ENCODE measurements around the gene UNK. TPM values are rescaled to one million over a fixed set of nuclear protein-coding genes. Genes with fewer than 3 reads are reported as not detected.
A peak's percentile ranks its signal among the peaks of the same experiment; 100 is the strongest.

UNK gene
- total and polyA plus RNA-seq, 9 of the 15 experiments (the other 6 are each of a cell fraction or from before 2014, with no cell fraction given) = 12.8 to 38.6 (median 24.8) TPM

DNA sequence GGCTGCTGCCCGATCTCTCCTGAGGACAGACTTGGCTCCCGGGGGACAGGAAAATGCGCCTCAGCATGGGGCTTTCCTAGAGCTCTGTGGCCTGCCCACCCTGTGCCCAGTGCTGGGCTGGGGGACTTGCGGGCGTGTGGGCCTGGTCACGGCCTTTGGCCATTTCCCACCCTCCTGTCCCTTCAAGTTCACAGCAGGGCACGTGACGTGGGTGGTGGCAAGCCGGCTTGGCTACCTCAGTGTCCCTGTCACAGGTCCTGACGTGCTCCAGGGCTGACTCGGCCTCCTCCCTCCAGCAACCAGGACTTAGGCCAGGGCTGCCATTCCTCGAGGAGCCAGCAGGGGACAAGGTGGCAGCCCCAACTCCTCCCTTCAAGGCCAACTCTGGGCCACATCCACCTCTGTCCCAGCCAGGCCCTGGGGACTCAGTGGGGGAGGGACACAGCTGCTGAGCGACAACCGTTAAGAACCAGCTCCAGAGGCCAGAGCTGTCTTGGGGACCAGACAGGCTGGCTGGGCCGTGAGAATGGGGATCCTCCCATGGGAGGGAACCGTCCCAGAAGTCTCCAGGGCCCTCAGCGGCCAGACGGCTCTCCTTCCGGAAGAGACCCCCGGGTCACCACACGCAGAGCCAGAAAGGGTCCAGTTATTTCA is 60.6 kb downstream of the UNK start (continued):
- TF ChIP-seq, protein P1, sequence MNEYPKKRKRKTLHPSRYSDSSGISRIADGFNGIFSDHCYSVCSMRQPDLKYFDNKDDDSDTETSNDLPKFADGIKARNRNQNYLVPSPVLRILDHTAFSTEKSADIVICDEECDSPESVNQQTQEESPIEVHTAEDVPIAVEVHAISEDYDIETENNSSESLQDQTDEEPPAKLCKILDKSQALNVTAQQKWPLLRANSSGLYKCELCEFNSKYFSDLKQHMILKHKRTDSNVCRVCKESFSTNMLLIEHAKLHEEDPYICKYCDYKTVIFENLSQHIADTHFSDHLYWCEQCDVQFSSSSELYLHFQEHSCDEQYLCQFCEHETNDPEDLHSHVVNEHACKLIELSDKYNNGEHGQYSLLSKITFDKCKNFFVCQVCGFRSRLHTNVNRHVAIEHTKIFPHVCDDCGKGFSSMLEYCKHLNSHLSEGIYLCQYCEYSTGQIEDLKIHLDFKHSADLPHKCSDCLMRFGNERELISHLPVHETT (CRISPR knock-in tag; conservative IDR thresholded peaks at IDR 0.05 in 1 of 2, IDR thresholded peaks at IDR 0.05 in 1 of 2) = no peak
- TF ChIP-seq, protein P2, sequence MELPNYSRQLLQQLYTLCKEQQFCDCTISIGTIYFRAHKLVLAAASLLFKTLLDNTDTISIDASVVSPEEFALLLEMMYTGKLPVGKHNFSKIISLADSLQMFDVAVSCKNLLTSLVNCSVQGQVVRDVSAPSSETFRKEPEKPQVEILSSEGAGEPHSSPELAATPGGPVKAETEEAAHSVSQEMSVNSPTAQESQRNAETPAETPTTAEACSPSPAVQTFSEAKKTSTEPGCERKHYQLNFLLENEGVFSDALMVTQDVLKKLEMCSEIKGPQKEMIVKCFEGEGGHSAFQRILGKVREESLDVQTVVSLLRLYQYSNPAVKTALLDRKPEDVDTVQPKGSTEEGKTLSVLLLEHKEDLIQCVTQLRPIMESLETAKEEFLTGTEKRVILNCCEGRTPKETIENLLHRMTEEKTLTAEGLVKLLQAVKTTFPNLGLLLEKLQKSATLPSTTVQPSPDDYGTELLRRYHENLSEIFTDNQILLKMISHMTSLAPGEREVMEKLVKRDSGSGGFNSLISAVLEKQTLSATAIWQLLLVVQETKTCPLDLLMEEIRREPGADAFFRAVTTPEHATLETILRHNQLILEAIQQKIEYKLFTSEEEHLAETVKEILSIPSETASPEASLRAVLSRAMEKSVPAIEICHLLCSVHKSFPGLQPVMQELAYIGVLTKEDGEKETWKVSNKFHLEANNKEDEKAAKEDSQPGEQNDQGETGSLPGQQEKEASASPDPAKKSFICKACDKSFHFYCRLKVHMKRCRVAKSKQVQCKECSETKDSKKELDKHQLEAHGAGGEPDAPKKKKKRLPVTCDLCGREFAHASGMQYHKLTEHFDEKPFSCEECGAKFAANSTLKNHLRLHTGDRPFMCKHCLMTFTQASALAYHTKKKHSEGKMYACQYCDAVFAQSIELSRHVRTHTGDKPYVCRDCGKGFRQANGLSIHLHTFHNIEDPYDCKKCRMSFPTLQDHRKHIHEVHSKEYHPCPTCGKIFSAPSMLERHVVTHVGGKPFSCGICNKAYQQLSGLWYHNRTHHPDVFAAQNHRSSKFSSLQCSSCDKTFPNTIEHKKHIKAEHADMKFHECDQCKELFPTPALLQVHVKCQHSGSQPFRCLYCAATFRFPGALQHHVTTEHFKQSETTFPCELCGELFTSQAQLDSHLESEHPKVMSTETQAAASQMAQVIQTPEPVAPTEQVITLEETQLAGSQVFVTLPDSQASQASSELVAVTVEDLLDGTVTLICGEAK (IDR thresholded peaks at IDR 0.05) = 0 out of 2 replicates have a peak, but pooled peaks have one; percentile 30
- TF ChIP-seq, protein P2 (CRISPR knock-in tag; IDR thresholded peaks at IDR 0.05) = no peak
- TF ChIP-seq RFX1 (IDR thresholded peaks at IDR 0.05) = no peak
